HG02884 (cell line): ENCODE data around the gene BABAM2.
"Not testable (repeated sequence)": the region's sequence is repeated elsewhere in the genome, so short reads cannot be mapped to it uniquely, and the experiment has no call there.

Source experiments
- ATAC-seq: cut with Tn5 transposase; IDR thresholded peaks from one replicate; pipeline ENCODE4 v1.9.1; 2021; ENCODE audit warnings: mild to moderate bottlenecking, moderate library complexity; ENCODE audit not compliant: unreplicated experiment

BABAM2 gene

GRCh38 chr2:28228434-28228995 is 338.0 kb downstream of the BABAM2 start:
- ATAC-seq = no peak

GRCh38 chr2:28231110-28231631 is 340.6 kb downstream of the BABAM2 start:
- no peak for ATAC-seq

DNA sequence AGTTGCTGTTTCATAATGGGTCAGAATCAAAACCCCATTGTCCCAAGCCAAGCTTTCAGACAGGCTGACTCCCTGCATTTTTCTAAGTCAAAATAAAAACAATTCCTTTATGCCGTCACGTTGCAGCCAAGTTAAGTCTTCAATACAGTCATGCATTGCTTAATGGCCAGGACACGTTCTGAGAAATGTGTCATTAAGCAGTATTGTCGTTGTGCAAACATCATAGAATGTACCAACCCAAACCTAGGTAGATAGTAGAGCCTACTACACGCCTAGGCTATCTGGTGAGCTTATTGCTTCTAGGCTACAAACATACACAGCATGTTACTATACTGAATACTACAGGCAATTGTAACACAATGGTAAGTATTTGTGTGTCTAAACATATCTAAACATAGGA is 341.8 kb downstream of the BABAM2 start:
- no peak for ATAC-seq

GRCh38 chr2:28233164-28233676 is 342.7 kb downstream of the BABAM2 start:
- no peak for ATAC-seq

DNA sequence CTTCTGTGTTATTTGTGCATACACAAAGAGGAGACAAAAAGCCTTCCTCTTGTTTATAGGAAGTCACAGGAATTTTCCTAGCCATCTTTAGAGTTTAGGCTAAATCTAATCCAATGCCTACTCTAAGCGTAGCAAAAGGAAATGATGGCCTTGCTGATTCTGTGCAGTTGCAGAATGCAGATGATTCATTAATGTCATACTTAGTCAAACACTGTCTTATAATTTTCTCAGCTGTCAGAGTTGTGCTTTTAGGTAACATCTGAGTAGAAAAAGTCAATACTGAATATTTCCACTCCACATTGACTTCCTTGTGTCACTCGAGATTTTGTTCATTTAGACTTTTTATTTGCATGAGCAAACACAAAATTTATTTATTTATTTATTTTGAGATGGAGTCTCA is 344.3 kb downstream of the BABAM2 start:
- no peak for ATAC-seq

DNA sequence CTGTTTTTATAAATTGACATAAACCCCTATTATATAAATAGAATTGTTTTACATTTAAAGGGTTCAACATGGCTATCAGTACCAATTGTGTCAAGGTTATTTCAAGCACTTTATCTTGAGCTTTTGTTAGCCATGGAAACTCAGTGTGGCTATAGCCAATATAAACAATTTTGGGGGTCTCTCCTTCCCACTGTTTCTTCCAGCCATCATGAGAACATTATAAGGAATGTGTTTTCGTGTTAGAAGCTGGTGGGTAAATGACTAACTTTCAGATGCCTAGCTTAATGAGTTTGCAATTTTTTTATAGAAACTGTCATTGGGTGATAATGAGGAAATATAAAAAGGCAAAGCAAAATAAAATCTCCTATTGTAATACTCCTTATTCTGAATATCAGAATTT is 348.7 kb downstream of the BABAM2 start:
- no peak for ATAC-seq

DNA sequence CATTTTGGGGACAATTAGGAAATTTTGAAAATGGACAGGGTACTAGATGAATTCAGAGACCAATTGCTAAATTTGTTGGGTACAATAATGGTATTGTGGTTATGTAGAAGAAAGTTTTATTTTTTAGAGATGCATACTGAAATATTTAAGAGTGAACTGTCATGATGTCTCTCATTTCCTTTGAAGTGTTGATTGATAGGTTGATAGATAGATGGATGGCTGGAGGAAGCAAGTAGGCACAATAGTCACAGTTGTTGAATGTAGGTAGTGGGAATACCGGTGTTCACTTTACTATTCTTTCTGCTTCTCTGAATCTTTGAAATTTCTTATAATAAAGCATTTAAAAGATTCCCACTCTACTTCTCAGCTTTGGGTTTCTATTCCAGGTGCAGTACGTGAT is 350.4 kb downstream of the BABAM2 start:
- ATAC-seq = no peak

DNA sequence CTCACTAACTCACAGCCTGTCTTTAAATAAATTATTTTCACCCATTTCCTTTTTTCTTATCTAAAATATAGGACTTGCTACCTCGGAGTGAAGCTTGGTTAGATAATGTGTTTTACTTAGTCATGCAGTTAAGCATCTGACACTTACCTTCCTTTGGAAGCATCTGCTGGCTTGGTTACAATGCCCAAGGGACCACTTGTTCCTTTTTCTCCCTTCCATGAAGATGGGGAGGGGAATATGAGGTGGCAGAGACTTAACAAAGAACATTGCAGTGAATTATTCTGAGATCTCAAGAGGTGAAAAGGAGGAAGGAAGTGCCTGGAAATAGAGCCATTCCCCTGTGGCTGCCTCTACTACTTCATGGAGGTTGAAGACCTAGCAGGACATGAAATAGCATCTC is 356.8 kb downstream of the BABAM2 start:
- no peak for ATAC-seq

- no peak for ATAC-seq
These were observed 357.2 kb downstream of the BABAM2 start for GRCh38 chr2:28247734-28248133.

DNA sequence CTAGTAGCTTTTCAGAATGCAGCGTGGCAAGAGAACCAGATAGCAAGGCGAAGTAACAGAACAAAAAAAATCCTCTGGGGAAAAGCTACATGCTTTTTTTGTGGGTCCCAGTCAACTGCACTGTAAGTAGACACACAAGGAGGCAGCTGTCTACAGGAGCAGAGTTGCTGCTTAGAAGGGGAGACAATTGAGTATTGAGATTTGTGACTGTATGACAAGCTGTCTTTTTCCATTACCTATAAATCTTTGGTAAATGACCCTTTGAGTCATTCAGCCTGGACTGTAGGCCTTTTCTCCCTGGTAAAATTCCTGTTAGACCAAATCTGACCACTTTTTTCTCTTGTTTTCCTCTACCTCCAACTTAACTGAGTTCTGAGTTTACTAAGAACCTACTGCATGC is 358.0 kb downstream of the BABAM2 start:
- no peak for ATAC-seq

- no peak for ATAC-seq
These were observed 359.5 kb downstream of the BABAM2 start for GRCh38 chr2:28250006-28250405.

DNA sequence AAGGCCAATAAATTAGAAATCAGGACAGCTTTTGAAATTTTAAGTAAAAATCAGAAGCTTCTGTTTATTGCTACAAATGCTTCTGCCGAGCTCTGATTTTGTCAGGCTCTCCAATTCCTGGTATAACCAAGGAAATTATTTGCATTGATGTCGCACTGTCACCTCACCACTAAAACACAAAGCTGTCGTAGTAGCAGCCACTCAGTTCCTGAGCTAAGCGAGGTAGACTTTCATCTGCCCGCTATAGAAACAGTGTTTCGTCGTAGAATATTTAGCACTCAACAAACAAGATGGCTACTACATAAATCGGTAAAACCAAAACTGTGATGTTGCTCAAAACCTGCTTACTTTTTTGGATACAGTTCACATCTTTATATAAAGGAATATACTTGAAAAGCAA is 360.8 kb downstream of the BABAM2 start:
- no peak for ATAC-seq

DNA sequence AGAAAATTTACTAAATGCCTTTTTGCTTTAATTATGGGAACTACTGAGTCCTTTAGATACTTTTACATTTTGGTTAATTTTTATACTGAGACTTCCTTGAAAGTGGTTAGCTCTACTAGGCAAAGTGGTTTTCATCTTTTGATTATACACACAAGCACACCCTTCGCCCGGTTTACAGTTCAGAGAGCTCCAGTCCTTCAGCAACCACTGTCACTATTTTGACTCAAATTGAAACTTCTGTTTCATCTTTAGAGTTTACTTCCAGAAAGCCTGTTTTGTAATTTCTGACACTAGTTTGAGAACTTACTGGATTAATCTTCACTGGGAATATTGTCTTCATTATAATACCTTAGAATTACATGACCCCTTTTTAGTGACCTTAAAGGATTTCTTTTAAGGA is 361.8 kb downstream of the BABAM2 start:
- peak; percentile 76 for ATAC-seq

DNA sequence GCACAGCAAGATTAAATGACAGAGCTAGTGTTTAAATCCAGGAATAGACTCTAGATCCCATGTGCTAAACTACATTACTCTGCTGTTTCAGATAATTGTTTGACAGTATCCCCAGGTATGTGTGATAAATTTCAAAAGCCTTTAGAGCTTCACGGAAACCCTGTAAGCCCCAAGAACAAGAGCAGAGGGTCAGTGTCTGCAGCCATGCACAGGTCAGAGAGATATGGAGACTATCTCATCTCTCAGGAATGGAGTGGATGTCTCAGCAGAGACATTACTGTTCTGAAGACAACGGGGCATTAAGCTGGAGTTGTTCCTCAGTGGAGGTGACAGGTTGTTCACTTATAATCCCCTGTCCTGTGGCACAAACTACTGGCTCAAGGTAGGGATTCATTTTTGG is 363.0 kb downstream of the BABAM2 start:
- ATAC-seq = no peak

DNA sequence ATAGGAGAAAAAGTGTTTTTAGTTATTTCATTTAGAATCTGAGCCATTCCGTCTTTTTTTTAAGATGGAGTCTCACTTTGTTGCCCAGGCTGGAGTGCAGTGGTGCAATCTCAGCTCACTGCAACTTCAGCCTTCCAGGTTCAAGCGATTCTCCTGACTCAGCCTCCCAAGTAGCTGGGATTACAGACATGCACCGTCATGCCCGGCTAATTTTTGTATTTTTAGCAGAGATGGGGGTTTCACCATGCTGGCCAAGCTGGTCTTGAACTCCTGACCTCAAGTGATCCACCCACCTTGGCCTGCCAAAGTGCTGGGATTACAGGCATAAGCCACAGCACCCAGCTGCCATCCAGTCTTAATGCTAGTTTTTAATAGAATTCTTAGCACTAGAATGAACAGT is 364.7 kb downstream of the BABAM2 start:
- not testable (repeated sequence) for ATAC-seq

GRCh38 chr2:28257182-28257581 is 366.7 kb downstream of the BABAM2 start:
- ATAC-seq = no peak

GRCh38 chr2:28259226-28259625 is 368.7 kb downstream of the BABAM2 start:
- ATAC-seq = not testable (repeated sequence)

DNA sequence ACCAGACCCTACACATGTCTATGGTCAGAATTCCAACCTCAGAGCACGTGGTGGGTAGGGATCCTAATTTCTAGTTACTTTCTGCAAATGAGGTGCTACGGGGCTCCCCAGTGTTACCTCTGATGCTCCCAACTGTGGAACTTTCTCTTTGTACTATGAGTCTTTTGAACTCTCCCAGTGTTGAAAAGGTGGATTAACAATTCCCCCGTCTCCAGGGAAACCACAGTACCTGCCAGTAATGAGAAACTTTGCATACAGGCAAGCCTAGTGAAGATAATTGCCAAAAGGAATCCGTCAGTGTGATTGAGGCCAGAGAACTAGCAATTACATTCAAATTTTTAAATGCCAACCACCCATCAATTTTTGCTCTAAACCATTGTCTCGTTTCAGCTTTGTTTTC is 373.2 kb downstream of the BABAM2 start:
- no peak for ATAC-seq

DNA sequence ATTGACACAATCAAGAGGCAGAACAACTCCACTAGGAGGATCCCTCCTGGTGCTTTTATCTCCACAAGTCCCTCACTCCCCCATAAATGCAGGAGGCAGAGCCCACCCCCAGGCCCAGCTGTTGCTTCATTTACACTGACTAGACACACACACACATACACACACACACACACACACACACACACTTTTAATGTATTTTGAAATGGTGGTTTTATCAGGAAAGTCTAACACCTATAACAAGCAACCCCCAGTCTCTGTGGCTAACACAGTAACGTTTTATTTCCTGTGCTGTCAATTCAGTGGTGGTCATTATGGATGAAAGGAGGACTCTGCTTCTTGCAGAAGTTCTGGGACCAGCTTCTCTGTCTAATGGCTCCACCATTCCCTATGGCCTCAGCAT is 376.8 kb downstream of the BABAM2 start:
- ATAC-seq = no peak

- ATAC-seq = no peak
These were observed 377.9 kb downstream of the BABAM2 start for GRCh38 chr2:28268386-28268785.

DNA sequence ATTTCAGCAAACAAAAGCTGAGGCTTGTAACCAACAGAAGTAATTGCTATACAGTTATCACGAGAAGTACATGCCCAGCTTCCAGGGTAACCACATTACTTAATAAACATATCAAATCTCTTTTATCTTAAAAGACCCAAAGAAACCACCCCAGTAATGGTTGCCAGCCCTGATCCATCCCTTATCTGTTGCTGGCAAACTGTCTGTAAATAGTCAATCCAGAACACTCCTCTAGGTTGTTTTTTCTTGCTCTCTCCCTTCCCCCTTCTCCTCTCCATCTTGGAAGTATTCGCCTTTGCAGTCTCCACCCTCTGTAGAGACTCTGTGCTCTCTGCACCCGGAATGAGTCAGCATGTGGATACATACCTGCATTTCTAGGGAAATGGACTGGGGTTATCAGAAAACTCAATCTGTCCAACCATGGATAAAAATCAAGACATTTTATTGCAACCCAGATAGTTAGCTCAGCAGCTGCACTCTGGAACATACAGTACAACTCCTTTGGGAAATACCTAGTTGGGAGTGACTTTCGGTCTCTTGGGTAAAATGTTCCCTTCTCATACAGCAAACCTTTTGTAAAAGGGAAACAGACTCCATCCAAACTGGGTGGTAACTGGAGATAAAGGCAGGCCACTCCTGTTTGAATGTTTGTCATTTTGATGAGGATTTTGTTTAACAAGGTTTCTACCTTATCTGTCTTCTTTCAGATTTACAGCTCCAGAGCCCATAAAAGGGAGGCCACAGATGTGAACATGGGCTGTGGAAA is 378.7 kb downstream of the BABAM2 start:
- no peak for ATAC-seq

- ATAC-seq = no peak
These were observed 380.1 kb downstream of the BABAM2 start for GRCh38 chr2:28270456-28271152.
